CD4-positive, alpha-beta T cell treated with Interferon alpha-2 for 1 hour (primary cell): Measurements from ENCODE around the gene GSKIP.

ENCODE experiments used
- DNase-seq, 2 donors: peaks; one replicate each; pipeline ENCODE4 v3.0.0-alpha.2; 2020 to 2022

Gene GSKIP

GRCh38 chr14:96421236-96421635 is 57.9 kb downstream of the GSKIP start:
- no peak for DNase-seq

- no peak for DNase-seq
Measured at GRCh38 chr14:96422992-96423391, 59.7 kb downstream of the GSKIP start.

GRCh38 chr14:96423446-96424108 is 60.3 kb downstream of the GSKIP start:
- DNase-seq, result no peak

GRCh38 chr14:96424109-96424989 is 61.0 kb downstream of the GSKIP start:
- DNase-seq, result peak; percentile 9 to 73

GRCh38 chr14:96434040-96434439 is 70.7 kb downstream of the GSKIP start:
- no peak for DNase-seq
